T1000 (cell line): ENCODE measurements around the gene CYFIP1.

Experiments
- DNase-seq: peaks from one replicate; lab custom pipeline; 2025; ENCODE audit warnings: mixed read lengths; lab: John Stamatoyannopoulos, UW

CYFIP1 gene

DNA sequence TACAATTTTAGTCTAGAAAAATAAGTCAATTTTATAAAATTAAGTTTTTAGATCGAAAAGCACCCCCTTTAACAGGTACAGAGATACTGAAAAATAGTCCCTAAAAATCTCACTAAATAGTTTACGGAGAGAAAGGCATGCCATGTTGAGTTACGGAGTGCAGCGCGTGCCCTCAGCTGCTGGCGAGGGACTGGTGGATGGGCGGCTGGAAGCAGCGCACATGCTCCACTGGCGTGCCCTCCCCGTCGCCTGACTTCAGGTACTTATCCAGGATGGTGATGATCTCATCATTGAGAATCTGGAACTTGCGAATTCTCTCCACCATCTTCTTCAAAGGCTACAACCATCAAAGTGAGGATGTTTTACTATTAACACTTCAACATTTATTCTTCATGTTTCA, 110.3 kb downstream of the CYFIP1 start:
- no peak for DNase-seq

DNA sequence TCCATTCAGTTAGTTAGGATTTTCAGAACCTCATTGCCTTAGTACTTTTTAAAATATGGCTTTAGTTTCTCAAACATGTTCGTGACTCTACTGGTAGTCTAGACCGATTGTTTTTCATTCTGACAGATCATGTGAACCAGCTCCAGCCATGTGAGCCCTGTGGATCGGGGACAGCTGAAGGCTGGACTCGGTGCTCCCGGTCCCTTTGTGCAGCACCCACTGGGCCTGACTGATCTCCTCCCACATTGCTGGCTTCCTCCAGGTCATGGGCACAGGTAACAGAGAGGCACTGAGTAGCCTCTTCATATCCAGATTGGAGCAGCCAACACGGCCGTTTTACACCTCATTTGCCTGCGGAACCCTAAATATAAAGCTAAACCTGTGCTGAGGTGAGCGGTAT, 111.2 kb downstream of the CYFIP1 start:
- DNase-seq: no peak

- DNase-seq: no peak
Observed at GRCh38 chr15:22868495-22868894, 111.7 kb downstream of the CYFIP1 start.

DNA sequence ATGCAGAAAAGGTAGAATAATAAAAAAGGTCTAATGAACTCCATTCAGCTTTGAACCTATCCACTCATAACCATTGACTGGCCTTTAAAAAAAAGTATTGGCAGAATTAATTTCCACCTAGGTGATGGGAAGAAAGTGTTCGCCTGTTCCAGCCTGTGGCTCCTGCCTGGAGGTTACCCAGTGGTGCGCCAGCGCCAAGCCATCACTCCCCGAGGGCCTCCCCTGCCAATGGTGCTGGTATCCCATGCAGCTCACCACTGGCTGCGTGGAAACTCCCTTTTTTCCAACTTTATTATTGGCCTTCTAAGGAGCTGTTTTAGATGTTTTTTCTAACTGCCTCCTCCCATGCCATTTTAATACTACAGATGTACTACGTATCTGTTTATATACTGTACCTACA, 112.3 kb downstream of the CYFIP1 start:
- DNase-seq: no peak

GRCh38 chr15:22866079-22866478, 114.1 kb downstream of the CYFIP1 start:
- DNase-seq: no peak

GRCh38 chr15:22863356-22863755, 116.8 kb downstream of the CYFIP1 start:
- no peak for DNase-seq

GRCh38 chr15:22861161-22861560, 119.0 kb downstream of the CYFIP1 start:
- no peak for DNase-seq

DNA sequence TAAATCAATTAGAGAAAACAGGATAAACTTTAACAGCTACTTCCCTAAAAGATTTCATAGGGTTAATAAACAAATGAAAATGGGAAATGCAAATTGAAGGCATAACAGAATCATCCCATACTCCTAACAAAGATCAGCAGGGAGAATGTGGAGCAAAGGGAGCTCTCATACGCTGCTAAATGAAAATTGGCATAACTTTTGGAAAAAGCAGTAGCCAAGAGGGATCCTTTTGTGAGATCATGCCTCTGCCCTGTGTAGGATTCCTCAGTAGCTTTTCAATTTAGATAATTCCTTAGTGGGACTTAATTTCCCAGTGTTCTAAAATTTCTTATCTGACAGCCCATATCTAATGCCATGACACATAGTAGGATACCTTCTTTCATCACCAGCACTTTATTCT, 123.5 kb downstream of the CYFIP1 start:
- no peak for DNase-seq

- DNase-seq: no peak
Observed at GRCh38 chr15:22855791-22856190, 124.4 kb downstream of the CYFIP1 start.

DNA sequence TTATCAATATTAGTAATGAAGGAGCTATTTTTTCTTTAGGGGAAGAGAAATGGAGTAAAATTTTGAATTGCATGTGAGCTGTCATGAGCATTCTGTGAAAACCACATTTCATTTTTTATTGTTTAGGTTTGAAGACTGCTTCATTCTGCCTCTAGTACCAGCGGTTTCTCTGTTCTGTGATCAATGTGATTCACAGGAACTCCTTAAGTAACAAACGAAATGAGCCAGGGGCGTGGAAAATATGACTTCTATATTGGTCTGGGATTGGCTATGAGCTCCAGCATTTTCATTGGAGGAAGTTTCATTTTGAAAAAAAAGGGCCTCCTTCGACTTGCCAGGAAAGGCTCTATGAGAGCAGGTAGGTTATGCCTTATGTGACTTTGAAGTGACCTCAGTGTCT, 128.7 kb downstream of the CYFIP1 start:
- no peak for DNase-seq

- no peak for DNase-seq
Observed at GRCh38 chr15:22850055-22850454, 130.1 kb downstream of the CYFIP1 start.

GRCh38 chr15:22846073-22846472, 134.1 kb downstream of the CYFIP1 start:
- DNase-seq: no peak

GRCh38 chr15:22845289-22845900, 134.8 kb downstream of the CYFIP1 start:
- no peak for DNase-seq

GRCh38 chr15:22844421-22845288, 135.5 kb downstream of the CYFIP1 start:
- DNase-seq: no peak

- DNase-seq: no peak
Observed at GRCh38 chr15:22839046-22839695, 141.0 kb downstream of the CYFIP1 start.

DNA sequence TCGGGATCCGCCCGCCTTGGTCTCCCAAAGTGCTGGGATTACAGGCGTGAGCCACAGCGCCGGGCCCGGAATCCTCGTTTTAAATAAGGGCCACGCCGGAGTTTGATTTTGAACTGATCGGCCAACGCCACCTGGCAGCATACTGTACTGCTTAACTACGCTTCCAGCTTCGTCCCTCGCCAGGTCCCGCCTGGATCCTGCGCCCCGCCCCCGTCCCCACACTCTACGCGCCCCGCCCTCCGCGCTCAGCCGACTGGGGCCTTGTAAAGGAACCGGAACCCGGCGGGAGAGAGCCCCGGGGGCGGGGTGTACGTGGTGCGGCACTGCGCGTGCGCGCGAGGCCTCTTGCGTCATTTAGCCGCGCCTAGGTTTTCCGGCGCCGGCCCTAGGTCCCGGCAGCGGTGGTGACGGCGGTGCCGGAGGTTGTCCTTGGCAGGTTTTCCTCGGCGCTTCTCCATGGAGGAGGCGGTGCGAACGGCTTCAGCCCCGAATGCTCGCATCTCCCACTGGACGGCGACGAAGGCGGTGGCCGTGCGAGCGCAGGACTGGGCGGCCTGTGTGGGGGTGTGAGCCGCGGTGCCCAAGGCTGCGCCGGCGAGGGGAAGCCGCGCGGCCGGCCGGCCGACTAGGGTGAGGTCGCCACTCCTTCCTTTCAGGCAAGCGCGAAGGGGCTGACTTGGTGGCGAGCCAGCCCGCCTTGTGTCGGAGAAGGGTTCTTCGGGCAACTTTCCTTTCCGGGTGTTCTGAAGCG, 141.7 kb downstream of the CYFIP1 start, which contains the start of gene NIPA2:
NIPA2 (plus strand) TSS at position 375 of the 751 bp plus-strand sequence. CDS start 13,066 bp downstream, outside the sequence.
- peak; percentile 98 for DNase-seq

DNA sequence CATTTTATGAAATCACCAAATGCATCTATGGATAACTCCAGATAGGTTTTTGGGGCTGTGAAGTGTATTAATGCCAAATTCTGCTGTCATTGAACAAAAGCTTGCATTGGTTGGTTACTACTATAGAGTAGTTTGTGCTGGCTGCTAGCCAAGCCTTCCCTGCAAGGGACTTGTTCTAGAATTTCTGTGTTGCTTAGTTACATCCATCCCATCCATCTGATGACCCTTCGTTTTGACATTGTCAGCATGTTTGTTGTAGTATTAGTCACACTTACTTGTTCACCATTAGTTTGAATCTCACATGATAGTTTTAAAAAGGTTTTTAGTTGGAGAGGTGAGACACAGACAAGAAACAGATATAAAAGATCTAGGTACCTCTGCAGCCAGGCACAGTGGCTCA, 148.7 kb downstream of the CYFIP1 start:
- no peak for DNase-seq

GRCh38 chr15:22827125-22827524, 153.0 kb downstream of the CYFIP1 start:
- DNase-seq: no peak

DNA sequence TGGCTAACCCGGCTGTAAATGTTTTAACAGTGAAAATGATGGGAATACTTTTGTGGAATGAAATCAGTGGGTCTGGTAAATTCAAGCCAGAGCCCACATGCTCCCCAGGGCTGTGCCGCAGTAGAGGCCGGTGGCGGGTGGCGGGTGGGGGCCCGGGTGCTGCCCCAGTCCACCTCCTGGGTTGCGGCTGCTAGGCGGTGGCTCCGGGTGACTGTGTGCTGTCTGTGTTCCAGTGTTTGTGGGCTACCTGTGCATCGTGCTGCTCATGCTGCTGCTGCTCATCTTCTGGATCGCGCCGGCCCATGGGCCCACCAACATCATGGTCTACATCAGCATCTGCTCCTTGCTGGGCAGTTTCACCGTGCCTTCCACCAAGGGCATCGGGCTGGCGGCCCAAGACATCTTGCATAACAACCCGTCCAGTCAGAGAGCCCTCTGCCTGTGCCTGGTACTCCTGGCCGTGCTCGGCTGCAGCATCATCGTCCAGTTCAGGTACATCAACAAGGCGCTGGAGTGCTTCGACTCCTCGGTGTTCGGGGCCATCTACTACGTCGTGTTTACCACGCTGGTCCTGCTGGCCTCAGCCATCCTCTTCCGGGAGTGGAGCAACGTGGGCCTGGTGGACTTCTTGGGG, 156.6 kb downstream of the CYFIP1 start:
- no peak for DNase-seq

DNA sequence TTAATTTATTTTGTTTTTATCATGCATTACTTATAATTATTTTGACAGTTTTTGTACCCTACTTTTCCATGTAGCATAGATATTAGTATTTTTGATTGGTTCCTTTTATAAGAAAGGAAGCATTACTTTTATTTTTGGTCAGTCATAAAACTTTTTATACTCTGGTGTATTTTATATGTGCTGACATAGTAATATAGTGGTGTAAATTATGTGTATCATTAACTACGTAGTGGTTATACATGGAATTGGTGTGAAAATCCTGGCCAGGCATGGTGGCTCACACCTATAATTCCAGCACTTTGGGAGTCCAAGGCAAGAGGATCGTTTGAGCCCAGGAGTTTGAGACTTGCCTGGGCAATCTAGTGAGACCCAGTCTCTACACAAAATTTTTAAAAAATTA, 160.5 kb downstream of the CYFIP1 start:
- no peak for DNase-seq
